ENCODE data around the gene SLC15A1.

Gene SLC15A1

DNA sequence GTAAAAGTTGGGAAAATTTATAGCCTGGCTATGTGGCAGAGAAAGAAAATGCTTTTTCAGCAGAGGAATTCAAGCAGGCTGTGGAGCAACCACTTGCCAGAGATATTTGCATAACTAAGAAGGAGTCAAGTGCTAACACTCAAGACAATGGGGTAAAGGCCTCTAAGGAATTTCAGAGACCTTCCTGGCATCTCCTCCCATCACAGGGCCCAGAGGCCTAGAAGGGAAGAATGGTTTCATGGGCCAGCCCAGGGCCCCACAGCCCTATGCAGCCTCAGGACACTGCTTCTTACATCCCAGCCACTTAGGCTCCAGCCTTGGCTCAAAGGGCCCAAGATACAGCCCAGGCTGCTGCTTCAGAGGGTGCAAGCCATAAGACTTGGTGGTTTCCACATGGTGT, 14.3 kb downstream of the SLC15A1 start:
- no peak for TF ChIP-seq ZNF280C (tag by site-specific recombination; IDR thresholded peaks at IDR 0.05)
- TF ChIP-seq, protein P1, sequence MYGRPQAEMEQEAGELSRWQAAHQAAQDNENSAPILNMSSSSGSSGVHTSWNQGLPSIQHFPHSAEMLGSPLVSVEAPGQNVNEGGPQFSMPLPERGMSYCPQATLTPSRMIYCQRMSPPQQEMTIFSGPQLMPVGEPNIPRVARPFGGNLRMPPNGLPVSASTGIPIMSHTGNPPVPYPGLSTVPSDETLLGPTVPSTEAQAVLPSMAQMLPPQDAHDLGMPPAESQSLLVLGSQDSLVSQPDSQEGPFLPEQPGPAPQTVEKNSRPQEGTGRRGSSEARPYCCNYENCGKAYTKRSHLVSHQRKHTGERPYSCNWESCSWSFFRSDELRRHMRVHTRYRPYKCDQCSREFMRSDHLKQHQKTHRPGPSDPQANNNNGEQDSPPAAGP (tag by site-specific recombination; IDR thresholded peaks at IDR 0.05): no peak
- TF ChIP-seq ZNF747 (tag by site-specific recombination; IDR thresholded peaks at IDR 0.05): no peak
- TF ChIP-seq ZNF404 (tag by site-specific recombination; IDR thresholded peaks at IDR 0.05): no peak
- no peak for TF ChIP-seq ZNF248 (tag by site-specific recombination; IDR thresholded peaks at IDR 0.05)
- TF ChIP-seq GLI2 (tag by site-specific recombination; IDR thresholded peaks at IDR 0.05; ENCODE audit: borderline replicate concordance, low read depth): no peak
- no peak for TF ChIP-seq REPIN1 (tag by site-specific recombination; IDR thresholded peaks at IDR 0.05; ENCODE audit: low read depth)
- peak; percentile 51 for TF ChIP-seq ZNF585B (tag by site-specific recombination; IDR thresholded peaks at IDR 0.05)
- CTCF ChIA-PET: no interaction called here
- no peak overlapping the region for H3K27ac ChIP-seq (ENCODE audit: extremely low read depth, low read depth, low read length)
- POLR2A ChIA-PET: no interaction called here
- no peaks in the 10 kb centered on the region for H3K36me3 ChIP-seq (ENCODE audit: control insufficient read depth in 2 of 2, insufficient read depth in 1 of 2, low read length in 2 of 2)
- no peaks in the 10 kb centered on the region for H3K4me1 ChIP-seq (ENCODE audit: control insufficient read depth, insufficient read depth, low read length)
- H3K4me3 ChIP-seq (ENCODE audit: low read depth, low read length): no peak overlapping the region
- no peaks in the 10 kb centered on the region for H3K9me3 ChIP-seq (ENCODE audit: control insufficient read depth, insufficient read depth, low read depth, low read length)

- Histone ChIP-seq H3K4me1 (ENCODE audit: control insufficient read depth, insufficient read depth, low read length) (no peaks in the 10 kb centered on the region), H3K4me3 (ENCODE audit: low read depth, low read length) (no peak overlapping the region), H3K36me3 (ENCODE audit: control insufficient read depth in 2 of 2, insufficient read depth in 1 of 2, low read length in 2 of 2) (no peaks in the 10 kb centered on the region), H3K27ac (ENCODE audit: extremely low read depth, low read depth, low read length) (no peak overlapping the region), H3K9me3 (ENCODE audit: control insufficient read depth, insufficient read depth, low read depth, low read length) (no peaks in the 10 kb centered on the region)
- no peak for TF ChIP-seq BCL11B (tag by site-specific recombination; IDR thresholded peaks at IDR 0.05; ENCODE audit: low read depth)
- peak; percentile 95 for TF ChIP-seq ZNF2 (tag by site-specific recombination; IDR thresholded peaks at IDR 0.05)
- TF ChIP-seq ZNF311 (tag by site-specific recombination; IDR thresholded peaks at IDR 0.05; ENCODE audit: borderline replicate concordance): no peak
- TF ChIP-seq, protein P2, sequence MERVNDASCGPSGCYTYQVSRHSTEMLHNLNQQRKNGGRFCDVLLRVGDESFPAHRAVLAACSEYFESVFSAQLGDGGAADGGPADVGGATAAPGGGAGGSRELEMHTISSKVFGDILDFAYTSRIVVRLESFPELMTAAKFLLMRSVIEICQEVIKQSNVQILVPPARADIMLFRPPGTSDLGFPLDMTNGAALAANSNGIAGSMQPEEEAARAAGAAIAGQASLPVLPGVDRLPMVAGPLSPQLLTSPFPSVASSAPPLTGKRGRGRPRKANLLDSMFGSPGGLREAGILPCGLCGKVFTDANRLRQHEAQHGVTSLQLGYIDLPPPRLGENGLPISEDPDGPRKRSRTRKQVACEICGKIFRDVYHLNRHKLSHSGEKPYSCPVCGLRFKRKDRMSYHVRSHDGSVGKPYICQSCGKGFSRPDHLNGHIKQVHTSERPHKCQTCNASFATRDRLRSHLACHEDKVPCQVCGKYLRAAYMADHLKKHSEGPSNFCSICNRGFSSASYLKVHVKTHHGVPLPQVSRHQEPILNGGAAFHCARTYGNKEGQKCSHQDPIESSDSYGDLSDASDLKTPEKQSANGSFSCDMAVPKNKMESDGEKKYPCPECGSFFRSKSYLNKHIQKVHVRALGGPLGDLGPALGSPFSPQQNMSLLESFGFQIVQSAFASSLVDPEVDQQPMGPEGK (tag by site-specific recombination; IDR thresholded peaks at IDR 0.05): no peak
- CTCF ChIA-PET: no interaction called here
- POLR2A ChIA-PET: no interaction called here
Observed at GRCh38 chr13:98731925-98732324, 20.5 kb downstream of the SLC15A1 start.

- no peak overlapping the region for H3K27ac ChIP-seq (ENCODE audit: extremely low read depth, low read depth, low read length)
- H3K4me1 ChIP-seq (ENCODE audit: control insufficient read depth, insufficient read depth, low read length): no peaks in the 10 kb centered on the region
- TF ChIP-seq PBX3 (CRISPR knock-in tag; IDR thresholded peaks at IDR 0.05): no peak
- TF ChIP-seq ZSCAN16 (tag by site-specific recombination; IDR thresholded peaks at IDR 0.05): no peak
- TF ChIP-seq GLIS1 (tag by site-specific recombination; IDR thresholded peaks at IDR 0.05): no peak
- no peaks in the 10 kb centered on the region for H3K9me3 ChIP-seq (ENCODE audit: control insufficient read depth, insufficient read depth, low read depth, low read length)
- CTCF ChIA-PET: no interaction called here
- no peaks in the 10 kb centered on the region for H3K36me3 ChIP-seq (ENCODE audit: control insufficient read depth in 2 of 2, insufficient read depth in 1 of 2, low read length in 2 of 2)
- POLR2A ChIA-PET: no interaction called here
- H3K4me3 ChIP-seq (ENCODE audit: low read depth, low read length): no peak overlapping the region
Observed at GRCh38 chr13:98731038-98731437, 21.4 kb downstream of the SLC15A1 start.

Data from HEK293 (cell line).